Uterus (tissue), 4 donors: ENCODE measurements around the gene DNAH10. TPM values are rescaled to one million over a fixed set of nuclear protein-coding genes. Genes with fewer than 3 reads are reported as not detected.

Experiments
- DNase-seq, 2 donors: peaks; one replicate each; pipeline ENCODE4 v3.0.0-alpha.2; 2019 to 2020
- H3K27ac ChIP-seq, 2 donors: fragments of 200-600 bp; sonication (generic); 1 replicate in 1 of 2; 2 replicates in 1 of 2; pipeline ENCODE4 v1.5.1; 2016 to 2018
- H3K27me3 ChIP-seq, 2 donors: fragments of 200-600 bp; sonication (generic); one replicate each; pipeline ENCODE4 v1.5.1; 2018 to 2019; ENCODE audit warnings: control low read depth in 1 of 2
- H3K36me3 ChIP-seq, 2 donors: fragments of 200-600 bp; sonication (generic); one replicate each; pipeline ENCODE4 v1.5.1; 2019; ENCODE audit warnings: control low read depth in 1 of 2
- H3K4me1 ChIP-seq, 2 donors: fragments of 200-600 bp; sonication (generic); one replicate each; pipeline ENCODE4 v1.5.1; 2018 to 2019; ENCODE audit warnings: control low read depth in 1 of 2
- H3K4me3 ChIP-seq, 2 donors: fragments of 200-600 bp; sonication (generic); 1 replicate in 1 of 2; 2 replicates in 1 of 2; pipeline ENCODE4 v1.5.1; 2018 to 2019; ENCODE audit warnings: mild to moderate bottlenecking in 1 of 2
- H3K9me3 ChIP-seq, 2 donors: fragments of 200-600 bp; sonication (generic); one replicate each; pipeline ENCODE4 v1.5.1; 2019; ENCODE audit warnings: control low read depth in 1 of 2
- POLR2A ChIP-seq, 2 donors: fragments of 450-650 bp; IDR thresholded peaks; one replicate each; pipeline ENCODE4 v1.6.1; 2016; ENCODE audit warnings: antibody characterized with exemption in 2 of 2, mild to moderate bottlenecking in 1 of 2, moderate library complexity in 1 of 2
- intact Hi-C: fragments of 100-400 bp; cut with DNase I; formaldehyde crosslinking; loops from one replicate; pipeline ENCODE4 v1.15.1; 2023; ENCODE audit warnings: low total_unique reads
- total RNA-seq, 4 donors: library from RNA; depleted of rRNA in 3 of 4; stranded (reverse); fragments of >200 nt in 3 of 4; gene quantifications; one replicate each; pipeline versions ENCODE4 v1.1.0 to v1.2.4, GENCODE V29; 2014 to 2023
- TF ChIP-seq, protein P1 (sequence below), 4 experiments: fragments of 200-600 bp in 2 of 4; fragments of 450-650 bp in 2 of 4; sonication (generic) in 2 of 4; IDR thresholded peaks; one replicate each; pipeline ENCODE4 v1.5.1; 2016 to 2019; ENCODE audit warnings: antibody characterized with exemption in 4 of 4, mild to moderate bottlenecking in 2 of 4, moderate library complexity in 1 of 4
- donor health status: DM: yes; HTN: yes; CAD: no.

Gene DNAH10
- total RNA-seq, 4 donors from 2014 or later: under 0.01 to 3.9 (median 1.1) TPM

DNA sequence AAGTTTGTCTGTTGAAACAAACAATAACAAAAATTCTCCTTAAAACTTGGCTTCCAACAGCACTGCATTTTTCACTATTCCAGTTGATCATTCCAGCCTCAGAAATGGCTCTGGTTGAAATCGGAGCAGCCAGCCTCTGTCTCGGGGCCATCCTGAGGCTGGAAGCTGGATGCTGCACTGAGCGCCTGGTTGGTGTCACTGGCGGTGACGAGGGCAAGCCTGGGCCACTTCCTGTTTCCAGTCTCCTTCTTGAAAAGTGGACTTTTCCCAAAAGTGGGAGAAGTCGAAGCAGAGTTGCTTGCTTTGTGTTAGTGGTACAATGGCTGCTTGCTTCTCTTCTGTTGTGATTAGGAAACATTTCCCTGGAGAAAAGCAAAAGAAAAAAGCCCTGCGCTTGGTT lies 161.8 kb downstream of the DNAH10 start:
- H3K9me3 ChIP-seq: no peaks in the 10 kb centered on the region
- H3K36me3 ChIP-seq: no peaks in the 10 kb centered on the region

DNA sequence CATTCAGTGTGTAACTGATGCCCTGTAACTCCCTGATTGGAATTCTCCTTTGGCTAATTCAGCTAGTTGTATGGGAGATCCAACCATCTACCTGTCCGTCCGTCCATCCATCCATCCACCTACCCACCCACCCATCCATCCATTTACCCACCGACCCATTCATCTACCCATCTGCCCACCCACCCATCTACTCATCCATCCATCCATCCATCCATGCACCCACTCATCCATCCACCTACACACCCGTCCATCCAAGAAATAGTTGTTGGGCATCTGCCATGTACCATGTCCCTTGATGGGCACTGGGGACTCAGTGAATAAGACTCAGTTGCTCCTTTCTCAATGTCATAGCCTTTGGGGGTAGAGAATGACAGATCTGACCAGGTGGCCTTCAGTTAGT lies 162.4 kb downstream of the DNAH10 start:
- no peak for DNase-seq
- Histone ChIP-seq H3K4me3 (no peak overlapping the region), H3K27ac (no peak overlapping the region), H3K9me3 (no peaks in the 10 kb centered on the region), H3K4me1 (no peaks in the 10 kb centered on the region), H3K27me3 (no peaks in the 10 kb centered on the region), H3K36me3 (no peaks in the 10 kb centered on the region)
- TF ChIP-seq, protein P1, sequence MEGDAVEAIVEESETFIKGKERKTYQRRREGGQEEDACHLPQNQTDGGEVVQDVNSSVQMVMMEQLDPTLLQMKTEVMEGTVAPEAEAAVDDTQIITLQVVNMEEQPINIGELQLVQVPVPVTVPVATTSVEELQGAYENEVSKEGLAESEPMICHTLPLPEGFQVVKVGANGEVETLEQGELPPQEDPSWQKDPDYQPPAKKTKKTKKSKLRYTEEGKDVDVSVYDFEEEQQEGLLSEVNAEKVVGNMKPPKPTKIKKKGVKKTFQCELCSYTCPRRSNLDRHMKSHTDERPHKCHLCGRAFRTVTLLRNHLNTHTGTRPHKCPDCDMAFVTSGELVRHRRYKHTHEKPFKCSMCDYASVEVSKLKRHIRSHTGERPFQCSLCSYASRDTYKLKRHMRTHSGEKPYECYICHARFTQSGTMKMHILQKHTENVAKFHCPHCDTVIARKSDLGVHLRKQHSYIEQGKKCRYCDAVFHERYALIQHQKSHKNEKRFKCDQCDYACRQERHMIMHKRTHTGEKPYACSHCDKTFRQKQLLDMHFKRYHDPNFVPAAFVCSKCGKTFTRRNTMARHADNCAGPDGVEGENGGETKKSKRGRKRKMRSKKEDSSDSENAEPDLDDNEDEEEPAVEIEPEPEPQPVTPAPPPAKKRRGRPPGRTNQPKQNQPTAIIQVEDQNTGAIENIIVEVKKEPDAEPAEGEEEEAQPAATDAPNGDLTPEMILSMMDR (IDR thresholded peaks at IDR 0.05): no peak
- TF ChIP-seq POLR2A (IDR thresholded peaks at IDR 0.05): no peak
- intact Hi-C loops: no loop called here

More for the DNA sequence above, 161.8 kb downstream of the DNAH10 start:
- no peak for DNase-seq
- Histone ChIP-seq H3K4me3 (no peak overlapping the region), H3K4me1 (no peaks in the 10 kb centered on the region), H3K27ac (no peak overlapping the region), H3K27me3 (no peaks in the 10 kb centered on the region)
- TF ChIP-seq, protein P1 (IDR thresholded peaks at IDR 0.05): no peak
- TF ChIP-seq POLR2A (IDR thresholded peaks at IDR 0.05): no peak
- intact Hi-C loops: no loop called here

DNA sequence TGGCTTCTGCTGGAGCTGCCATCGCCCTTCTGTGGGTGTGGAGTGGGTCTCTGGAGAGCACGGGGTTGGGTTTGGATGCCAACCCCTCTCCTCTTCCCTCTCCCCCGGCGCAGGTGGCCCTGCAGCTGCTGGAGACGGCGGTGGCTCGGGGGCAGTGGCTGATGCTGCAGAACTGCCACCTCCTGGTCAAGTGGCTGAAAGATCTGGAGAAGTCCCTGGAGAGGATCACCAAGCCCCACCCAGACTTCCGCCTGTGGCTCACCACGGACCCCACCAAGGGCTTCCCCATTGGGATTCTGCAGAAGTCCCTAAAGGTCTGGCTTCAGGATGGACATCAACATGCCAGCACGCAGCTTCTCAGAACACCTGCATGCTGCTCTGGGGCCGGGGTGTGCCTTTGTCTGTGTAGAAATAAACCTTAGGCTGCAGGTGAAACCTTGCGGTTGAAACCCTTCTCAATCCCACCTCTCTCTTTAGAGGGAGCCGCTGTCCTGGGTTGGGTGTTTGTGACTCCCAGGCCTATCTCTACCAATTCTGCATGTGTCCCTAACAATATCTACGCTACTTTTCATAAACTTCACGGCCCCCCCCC lies 166.3 kb downstream of the DNAH10 start:
- TF ChIP-seq, protein P1 (IDR thresholded peaks at IDR 0.05): no peak
- no peak for TF ChIP-seq POLR2A (IDR thresholded peaks at IDR 0.05)
- intact Hi-C loops: no loop called here
- no peak for DNase-seq
- H3K27ac ChIP-seq: no peak overlapping the region
- H3K4me3 ChIP-seq: no peak overlapping the region
- H3K9me3 ChIP-seq: no peaks in the 10 kb centered on the region
- H3K4me1 ChIP-seq: no peaks in the 10 kb centered on the region
- no peaks in the 10 kb centered on the region for H3K36me3 ChIP-seq
- H3K27me3 ChIP-seq: no peaks in the 10 kb centered on the region

DNA sequence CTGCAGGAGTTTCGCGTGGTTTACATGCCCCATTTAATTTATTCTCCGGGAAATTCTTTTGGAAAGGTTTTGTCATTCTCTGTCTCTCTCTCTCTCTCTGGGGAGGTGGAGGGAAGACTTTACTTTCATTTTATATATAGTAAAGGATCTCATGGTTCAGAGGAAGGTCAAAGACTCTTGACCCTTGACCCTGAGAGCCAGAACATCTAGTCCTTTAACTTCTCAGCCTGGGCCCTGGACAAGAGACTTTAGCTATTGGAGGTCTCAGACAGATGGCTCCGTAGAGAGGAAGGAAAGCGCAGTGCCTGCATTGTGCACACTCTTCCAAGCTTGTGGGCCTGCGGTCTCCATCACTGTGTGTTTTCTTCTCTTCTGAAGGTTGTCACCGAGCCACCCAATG lies 166.8 kb downstream of the DNAH10 start:
- Histone ChIP-seq H3K36me3 (no peaks in the 10 kb centered on the region), H3K4me1 (no peaks in the 10 kb centered on the region), H3K27ac (no peak overlapping the region), H3K4me3 (no peak overlapping the region), H3K27me3 (no peaks in the 10 kb centered on the region), H3K9me3 (no peaks in the 10 kb centered on the region)
- TF ChIP-seq POLR2A (IDR thresholded peaks at IDR 0.05): no peak
- TF ChIP-seq, protein P1 (IDR thresholded peaks at IDR 0.05): no peak
- intact Hi-C loops: no loop called here
- DNase-seq: no peak

DNA sequence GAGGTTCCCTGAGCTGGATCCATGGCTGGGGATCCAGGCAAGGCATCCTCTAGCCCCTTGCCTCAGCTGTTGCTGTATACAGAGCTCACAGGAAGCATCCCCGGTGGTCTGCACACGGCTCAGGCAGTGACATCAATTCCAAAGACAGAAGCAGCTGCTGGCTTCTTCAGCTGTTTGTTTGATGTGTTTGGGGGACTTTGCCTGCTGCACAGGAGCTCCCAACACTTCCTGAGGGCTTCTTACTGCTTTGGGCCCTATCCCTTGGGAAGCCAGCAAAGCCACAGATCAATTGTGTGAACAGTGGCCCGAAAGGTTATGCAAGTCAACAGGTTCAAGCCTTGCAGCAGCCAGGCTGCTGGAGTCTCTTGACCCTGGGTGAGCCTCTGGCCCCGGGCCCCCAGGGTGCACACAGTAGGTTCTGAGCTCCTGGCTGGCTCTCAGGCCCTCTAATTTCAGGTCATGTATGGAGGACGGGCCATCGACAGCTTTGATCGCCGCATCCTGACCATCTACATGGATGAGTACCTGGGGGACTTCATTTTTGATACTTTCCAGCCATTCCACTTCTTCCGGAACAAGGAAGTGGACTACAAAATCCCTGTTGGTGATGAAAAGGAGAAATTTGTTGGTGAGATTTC lies 168.0 kb downstream of the DNAH10 start:
- Histone ChIP-seq H3K9me3 (no peaks in the 10 kb centered on the region), H3K27me3 (no peaks in the 10 kb centered on the region), H3K27ac (no peak overlapping the region), H3K4me1 (no peaks in the 10 kb centered on the region), H3K36me3 (no peaks in the 10 kb centered on the region), H3K4me3 (no peak overlapping the region)
- intact Hi-C loops: no loop called here
- no peak for DNase-seq
- TF ChIP-seq POLR2A (IDR thresholded peaks at IDR 0.05): no peak
- TF ChIP-seq, protein P1 (IDR thresholded peaks at IDR 0.05): no peak
